Vagina (tissue), 2 donors: Measurements from ENCODE around the gene SBSN. TPM values are rescaled to one million over a fixed set of nuclear protein-coding genes. Genes with fewer than 3 reads are reported as not detected.
"Not testable (repeated sequence)": the region's sequence is repeated elsewhere in the genome, so short reads cannot be mapped to it uniquely, and the experiment has no call there.

Experiments
- DNase-seq, 2 donors: peaks; one replicate each; pipeline ENCODE4 v3.0.0-alpha.2; 2017; ENCODE audit errors: extremely low spot score in 2 of 2
- H3K27ac ChIP-seq: fragments of 200-600 bp; sonication (generic); one replicate; pipeline ENCODE4 v1.5.1; 2019
- H3K27me3 ChIP-seq: fragments of 200-600 bp; sonication (generic); one replicate; pipeline ENCODE4 v1.5.1; 2019
- H3K36me3 ChIP-seq, 2 donors: fragments of 200-600 bp; sonication (generic); one replicate each; pipeline ENCODE4 v1.5.1; 2017 to 2019
- H3K4me1 ChIP-seq: fragments of 200-600 bp; sonication (generic); one replicate; pipeline ENCODE4 v1.5.1; 2019
- H3K4me3 ChIP-seq, 2 donors: fragments of 200-600 bp; sonication (generic); 1 replicate in 1 of 2; 2 replicates in 1 of 2; pipeline ENCODE4 v1.5.1; 2016 to 2019
- H3K9me3 ChIP-seq: fragments of 200-600 bp; sonication (generic); one replicate; pipeline ENCODE4 v1.5.1; 2019
- CTCF ChIP-seq, 3 experiments: fragments of 450-650 bp in 2 of 3; fragments of 200-600 bp in 1 of 3; sonication (generic) in 1 of 3; IDR thresholded peaks; one replicate each; pipeline ENCODE4 v1.5.1; 2017 to 2019; ENCODE audit warnings: antibody characterized with exemption in 3 of 3, mild to moderate bottlenecking in 2 of 3, moderate library complexity in 2 of 3
- POLR2A ChIP-seq, 2 donors: fragments of 450-650 bp; IDR thresholded peaks; one replicate each; pipeline ENCODE4 v1.6.1; 2017; ENCODE audit warnings: antibody characterized with exemption in 2 of 2, mild to moderate bottlenecking in 2 of 2, moderate library complexity in 2 of 2
- POLR2AphosphoS5 ChIP-seq, 2 donors: sonication (generic); formaldehyde crosslinking; IDR thresholded peaks; one replicate each; pipeline ENCODE4 v1.9.0; 2017; ENCODE audit warnings: antibody characterized with exemption in 2 of 2, mild to moderate bottlenecking in 2 of 2, low read depth in 1 of 2; ENCODE audit not compliant: insufficient read depth in 1 of 2
- intact Hi-C: fragments of 100-400 bp; cut with DNase I; formaldehyde crosslinking; loops from one replicate; pipeline ENCODE4 v1.15.1; 2023
- total RNA-seq: library from RNA; depleted of rRNA; stranded (reverse); fragments of >200 nt; gene quantifications from one replicate; pipeline ENCODE4 v1.2.3, GENCODE V29; 2016

Gene SBSN
- total RNA-seq, 1 donor from 2014 or later: 162 TPM

- TF ChIP-seq POLR2AphosphoS5 (IDR thresholded peaks at IDR 0.05; ENCODE audit: insufficient read depth in 1 of 2, low read depth in 1 of 2) (no peak), POLR2A (IDR thresholded peaks at IDR 0.05) (no peak)
- no peaks in the 10 kb centered on the region for H3K9me3 ChIP-seq
- H3K4me1 ChIP-seq: no peaks in the 10 kb centered on the region
- no peaks in the 10 kb centered on the region for H3K36me3 ChIP-seq
- intact Hi-C loops: no loop called here
- no peak for DNase-seq
- H3K27me3 ChIP-seq: no peaks in the 10 kb centered on the region
- no peak overlapping the region for H3K4me3 ChIP-seq
- no peak overlapping the region for H3K27ac ChIP-seq
Observed at GRCh38 chr19:35478794-35479677, 49.1 kb downstream of the SBSN start.

- no peak for DNase-seq
- no peaks in the 10 kb centered on the region for H3K36me3 ChIP-seq
- no peaks in the 10 kb centered on the region for H3K9me3 ChIP-seq
- no peak overlapping the region for H3K4me3 ChIP-seq
- no peak for TF ChIP-seq CTCF (IDR thresholded peaks at IDR 0.05)
- no peak for TF ChIP-seq POLR2AphosphoS5 (IDR thresholded peaks at IDR 0.05; ENCODE audit: insufficient read depth in 1 of 2, low read depth in 1 of 2)
- TF ChIP-seq POLR2A (IDR thresholded peaks at IDR 0.05): no peak
- no peak overlapping the region for H3K27ac ChIP-seq
- no peaks in the 10 kb centered on the region for H3K27me3 ChIP-seq
- H3K4me1 ChIP-seq: no peaks in the 10 kb centered on the region
- intact Hi-C loops: no loop called here
Observed at GRCh38 chr19:35476149-35476548, 52.0 kb downstream of the SBSN start.

- H3K4me3 ChIP-seq, DNase-seq, H3K27me3 ChIP-seq, H3K4me1 ChIP-seq, H3K27ac ChIP-seq, H3K9me3 ChIP-seq, intact Hi-C loops, H3K36me3 ChIP-seq: not testable (repeated sequence)
Observed at GRCh38 chr19:35474594-35474993, 53.5 kb downstream of the SBSN start.

- DNase-seq: no peak
- no peaks in the 10 kb centered on the region for H3K4me1 ChIP-seq
- TF ChIP-seq CTCF (IDR thresholded peaks at IDR 0.05): no peak
- TF ChIP-seq POLR2A (IDR thresholded peaks at IDR 0.05): no peak
- no peak for TF ChIP-seq POLR2AphosphoS5 (IDR thresholded peaks at IDR 0.05; ENCODE audit: insufficient read depth in 1 of 2, low read depth in 1 of 2)
- H3K4me3 ChIP-seq: no peak overlapping the region
- no peaks in the 10 kb centered on the region for H3K27me3 ChIP-seq
- H3K36me3 ChIP-seq: no peaks in the 10 kb centered on the region
- H3K27ac ChIP-seq: no peak overlapping the region
- intact Hi-C loops: no loop called here
- no peaks in the 10 kb centered on the region for H3K9me3 ChIP-seq
Observed at GRCh38 chr19:35474104-35474503, 54.0 kb downstream of the SBSN start.

Other genes starting within 250 kb of the SBSN start
- gene HAMP, start 245.8 kb downstream of the SBSN start, total RNA-seq: not detected
- not detected for gene MAG, start 236.2 kb downstream of the SBSN start, total RNA-seq
- gene CD22, start 199.1 kb downstream of the SBSN start, total RNA-seq: 7.6 TPM
- gene FFAR1, start 180.4 kb downstream of the SBSN start, total RNA-seq: not detected
- gene FFAR3, start 169.9 kb downstream of the SBSN start, total RNA-seq: not detected
- gene GPR42, start 157.2 kb downstream of the SBSN start, total RNA-seq: not detected
- not detected for gene FFAR2, start 80.1 kb downstream of the SBSN start, total RNA-seq
- 687 TPM for gene KRTDAP, start 37.8 kb downstream of the SBSN start, total RNA-seq
- gene DMKN, start 14.7 kb downstream of the SBSN start, total RNA-seq: 237 TPM
- gene GAPDHS, start 5.1 kb upstream of the SBSN start, total RNA-seq: not detected
- 104 TPM for gene TMEM147, start 17.3 kb upstream of the SBSN start, total RNA-seq
- gene ATP4A, start 35.3 kb upstream of the SBSN start, total RNA-seq: not detected
- not detected for gene PMIS2, start 57.9 kb upstream of the SBSN start, total RNA-seq
- gene HAUS5, start 84.4 kb upstream of the SBSN start, total RNA-seq: 11.0 TPM
- gene RBM42, start 100.7 kb upstream of the SBSN start, total RNA-seq: 54.3 TPM
- not detected for gene ETV2, start 113.4 kb upstream of the SBSN start, total RNA-seq
- 265 TPM for gene COX6B1, start 120.0 kb upstream of the SBSN start, total RNA-seq
- gene UPK1A, start 138.2 kb upstream of the SBSN start, total RNA-seq: 9.1 TPM
- not detected for gene ZBTB32, start 176.2 kb upstream of the SBSN start, total RNA-seq
- gene KMT2B, start 189.7 kb upstream of the SBSN start, total RNA-seq: 16.0 TPM
- 7.4 TPM for gene IGFLR1, start 214.1 kb upstream of the SBSN start, total RNA-seq
- 6.6 TPM for gene U2AF1L4, start 217.1 kb upstream of the SBSN start, total RNA-seq
- gene PSENEN, start 217.3 kb upstream of the SBSN start, total RNA-seq: 28.2 TPM
- gene LIN37, start 220.3 kb upstream of the SBSN start, total RNA-seq: 11.3 TPM
- 238 TPM for gene HSPB6, start 228.7 kb upstream of the SBSN start, total RNA-seq
- gene PROSER3, start 229.9 kb upstream of the SBSN start, total RNA-seq: 13.8 TPM
- 35.4 TPM for gene ARHGAP33, start 247.3 kb upstream of the SBSN start, total RNA-seq